ENCODE results near the gene SH3D19.
"Not testable (repeated sequence)": the region's sequence is repeated elsewhere in the genome, so short reads cannot be mapped to it uniquely, and the experiment has no call there.

SH3D19 gene

GRCh38 chr4:151236036-151236435 is 89.4 kb downstream of the SH3D19 start:
- no CpG with 5 or more reads among the region's 27 CpGs for WGBS (ENCODE audit: extremely low coverage, insufficient coverage, insufficient read length)
- no peak overlapping the region for H4K8ac ChIP-seq (ENCODE audit: low read depth, low read length)

DNA sequence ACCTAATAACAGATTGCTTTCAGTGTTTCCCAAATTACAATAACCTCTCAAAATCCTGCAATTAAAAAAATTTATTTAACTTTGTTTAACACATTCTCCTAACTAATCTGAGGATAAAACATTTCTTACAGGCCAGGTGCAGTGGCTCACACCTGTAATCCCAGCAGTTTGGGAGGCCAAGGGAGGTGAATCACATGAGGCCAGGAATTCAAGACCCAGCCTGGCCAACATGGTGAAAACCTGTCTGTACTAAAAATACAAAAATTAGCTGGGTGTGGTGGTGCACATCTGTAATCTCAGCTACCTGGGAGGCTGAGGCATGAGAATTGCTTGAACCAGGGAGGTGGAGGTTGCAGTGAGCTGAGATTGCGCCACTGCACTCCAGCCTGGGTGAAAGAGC is 90.0 kb downstream of the SH3D19 start:
- not testable (repeated sequence) for H4K91ac ChIP-seq (ENCODE audit: low read depth, low read length); H3K9ac ChIP-seq (ENCODE audit: low read length); H2AK5ac ChIP-seq (ENCODE audit: low read length); H3K23ac ChIP-seq (ENCODE audit: low read length); H2BK12ac ChIP-seq (ENCODE audit: low read length); H3K4ac ChIP-seq (ENCODE audit: low read depth, low read length); H3K4me2 ChIP-seq (ENCODE audit: low read length); H3K79me1 ChIP-seq (ENCODE audit: low read length); H3K9me3 ChIP-seq (ENCODE audit: insufficient read depth, low read depth, low read length); H2AFZ ChIP-seq (ENCODE audit: insufficient read depth, low read length, poor library complexity); H3K27ac ChIP-seq (ENCODE audit: low read depth, low read length); H3K4me3 ChIP-seq (ENCODE audit: low read depth, low read length); H3K14ac ChIP-seq (ENCODE audit: low read length); H2BK120ac ChIP-seq (ENCODE audit: insufficient read depth, low read length, poor library complexity); H3K18ac ChIP-seq (ENCODE audit: low read length); H2BK5ac ChIP-seq (ENCODE audit: low read depth, low read length, poor library complexity); H4K8ac ChIP-seq (ENCODE audit: low read depth, low read length); H3K4me1 ChIP-seq (ENCODE audit: control insufficient read depth in 1 of 2, insufficient read depth in 2 of 2, low read length in 2 of 2); H3K27me3 ChIP-seq (ENCODE audit: insufficient read depth, low read length); H4K12ac ChIP-seq (ENCODE audit: low read depth, low read length); H3K36me3 ChIP-seq (ENCODE audit: control insufficient read depth in 1 of 2, insufficient read depth in 2 of 2, low read length in 2 of 2); H3K79me2 ChIP-seq (ENCODE audit: control insufficient read depth, insufficient read depth, low read length, poor library complexity)
- no CpG with 5 or more reads among the region's 1 CpG for WGBS (ENCODE audit: extremely low coverage, insufficient coverage, insufficient read length)
- DNase-seq = peak; percentile 70 to 77

More at GRCh38 chr4:151236036-151236435, 89.4 kb downstream of the SH3D19 start:
- no peak overlapping the region for H3K4ac ChIP-seq (ENCODE audit: low read depth, low read length)
- no peak overlapping the region for H2AK5ac ChIP-seq (ENCODE audit: low read length)
- peaks cover 0 to 3% of the 10 kb centered on the region in 2 experiments for H3K4me1 ChIP-seq (ENCODE audit: control insufficient read depth in 1 of 2, insufficient read depth in 2 of 2, low read length in 2 of 2)
- H3K23ac ChIP-seq (ENCODE audit: low read length) = no peak overlapping the region
- no peak overlapping the region for H3K27ac ChIP-seq (ENCODE audit: low read depth, low read length)
- no peaks in the 10 kb centered on the region for H3K9me3 ChIP-seq (ENCODE audit: insufficient read depth, low read depth, low read length)
- no peak overlapping the region for H2BK12ac ChIP-seq (ENCODE audit: low read length)
- DNase-seq = no peak
- H2BK120ac ChIP-seq (ENCODE audit: insufficient read depth, low read length, poor library complexity) = no peak overlapping the region
- H3K14ac ChIP-seq (ENCODE audit: low read length) = no peak overlapping the region
- H3K27me3 ChIP-seq (ENCODE audit: insufficient read depth, low read length) = no peaks in the 10 kb centered on the region
- H2AFZ ChIP-seq (ENCODE audit: insufficient read depth, low read length, poor library complexity) = no peak overlapping the region
- peaks cover 2% of the 10 kb centered on the region for H3K79me1 ChIP-seq (ENCODE audit: low read length)
- no peak overlapping the region for H3K9ac ChIP-seq (ENCODE audit: low read length)
- no peak overlapping the region for H3K18ac ChIP-seq (ENCODE audit: low read length)
- H4K12ac ChIP-seq (ENCODE audit: low read depth, low read length) = no peak overlapping the region
- H3K4me2 ChIP-seq (ENCODE audit: low read length) = no peak overlapping the region
- no peak overlapping the region for H2BK5ac ChIP-seq (ENCODE audit: low read depth, low read length, poor library complexity)
- H4K91ac ChIP-seq (ENCODE audit: low read depth, low read length) = no peak overlapping the region
- no peaks in the 10 kb centered on the region for H3K36me3 ChIP-seq (ENCODE audit: control insufficient read depth in 1 of 2, insufficient read depth in 2 of 2, low read length in 2 of 2)
- no peaks in the 10 kb centered on the region for H3K79me2 ChIP-seq (ENCODE audit: control insufficient read depth, insufficient read depth, low read length, poor library complexity)
- H3K4me3 ChIP-seq (ENCODE audit: low read depth, low read length) = no peak overlapping the region

DNA sequence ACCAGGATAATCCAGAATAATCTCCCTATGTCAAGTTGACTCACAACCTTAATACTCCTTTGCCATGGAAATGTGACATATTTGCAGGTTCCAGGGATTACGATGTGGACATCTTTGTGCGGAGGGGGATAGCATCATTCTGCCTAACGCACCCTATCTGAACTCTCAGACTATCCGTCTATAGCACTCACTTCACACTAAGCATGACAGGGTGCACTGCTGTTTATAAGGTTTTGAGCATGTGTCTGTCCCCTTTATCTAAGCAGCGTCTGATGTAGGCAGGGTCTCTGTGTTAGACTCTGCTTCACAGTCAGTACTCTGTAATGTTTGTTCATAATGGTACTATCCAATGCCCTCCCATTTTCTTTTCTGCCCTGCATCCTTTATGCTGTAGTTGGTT is 91.8 kb downstream of the SH3D19 start:
- WGBS (ENCODE audit: extremely low coverage, insufficient coverage, insufficient read length) = no CpG with 5 or more reads among the region's 5 CpGs
- DNase-seq = no peak
- H3K9me3 ChIP-seq (ENCODE audit: insufficient read depth, low read depth, low read length) = no peaks in the 10 kb centered on the region

DNA sequence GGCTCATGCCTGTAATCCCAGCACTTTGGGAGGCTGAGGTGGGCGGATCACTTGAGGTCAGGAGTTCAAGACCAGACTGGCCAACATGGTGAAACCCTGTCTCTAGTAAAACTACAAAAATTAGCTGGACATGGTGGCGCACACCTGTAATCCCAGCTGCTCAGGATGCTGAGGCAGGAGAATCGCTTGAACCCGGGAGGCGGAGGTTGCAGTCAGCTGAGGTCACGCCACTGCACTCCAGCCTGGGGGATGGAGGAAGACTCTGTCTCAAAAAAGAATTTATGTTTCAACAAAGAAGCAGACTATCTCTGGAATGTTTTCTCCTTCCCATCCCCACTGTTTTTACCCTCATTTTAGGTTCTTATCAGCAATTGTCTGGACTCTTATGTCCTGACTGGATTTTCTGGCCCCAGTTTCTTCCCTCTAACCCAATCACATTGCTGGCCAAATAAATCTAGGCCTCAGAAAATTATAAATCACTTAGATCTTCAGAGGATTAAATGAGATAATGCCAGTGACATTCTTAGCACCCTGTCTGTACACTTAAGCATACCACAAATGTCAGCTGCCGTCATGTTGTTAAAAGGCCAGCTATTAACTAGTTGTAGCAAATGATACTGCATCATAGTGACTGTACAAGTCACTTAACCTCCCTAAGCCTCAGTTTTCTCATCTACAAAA is 93.3 kb downstream of the SH3D19 start:
- Histone ChIP-seq H3K9ac (ENCODE audit: low read length) (no peak overlapping the region), H2BK120ac (ENCODE audit: insufficient read depth, low read length, poor library complexity) (no peak overlapping the region), H3K4me3 (ENCODE audit: low read depth, low read length) (no peak overlapping the region), H4K91ac (ENCODE audit: low read depth, low read length) (no peak overlapping the region), H3K14ac (ENCODE audit: low read length) (no peak overlapping the region), H3K4me1 (ENCODE audit: control insufficient read depth in 1 of 2, insufficient read depth in 2 of 2, low read length in 2 of 2) (peaks cover 0 to 5% of the 10 kb centered on the region in 2 experiments), H3K18ac (ENCODE audit: low read length) (no peak overlapping the region), H3K27me3 (ENCODE audit: insufficient read depth, low read length) (no peaks in the 10 kb centered on the region), H2BK5ac (ENCODE audit: low read depth, low read length, poor library complexity) (no peak overlapping the region), H3K23ac (ENCODE audit: low read length) (no peak overlapping the region), H2AFZ (ENCODE audit: insufficient read depth, low read length, poor library complexity) (no peak overlapping the region), H3K79me2 (ENCODE audit: control insufficient read depth, insufficient read depth, low read length, poor library complexity) (no peaks in the 10 kb centered on the region), H2BK12ac (ENCODE audit: low read length) (no peak overlapping the region), H3K27ac (ENCODE audit: low read depth, low read length) (no peak overlapping the region), H3K36me3 (ENCODE audit: control insufficient read depth in 1 of 2, insufficient read depth in 2 of 2, low read length in 2 of 2) (no peaks in the 10 kb centered on the region), H4K12ac (ENCODE audit: low read depth, low read length) (no peak overlapping the region), H4K8ac (ENCODE audit: low read depth, low read length) (no peak overlapping the region), H3K9me3 (ENCODE audit: insufficient read depth, low read depth, low read length) (no peaks in the 10 kb centered on the region), H2AK5ac (ENCODE audit: low read length) (no peak overlapping the region), H3K4me2 (ENCODE audit: low read length) (no peak overlapping the region), H3K4ac (ENCODE audit: low read depth, low read length) (no peak overlapping the region), H3K79me1 (ENCODE audit: low read length) (peaks cover 2% of the 10 kb centered on the region)
- peak; percentile 74 to 93 for DNase-seq
- no CpG with 5 or more reads among the region's 7 CpGs for WGBS (ENCODE audit: extremely low coverage, insufficient coverage, insufficient read length)

More for the DNA sequence above, 91.8 kb downstream of the SH3D19 start:
- H2BK5ac ChIP-seq (ENCODE audit: low read depth, low read length, poor library complexity) = no peak overlapping the region
- no peak overlapping the region for H3K27ac ChIP-seq (ENCODE audit: low read depth, low read length)
- H2BK120ac ChIP-seq (ENCODE audit: insufficient read depth, low read length, poor library complexity) = no peak overlapping the region
- H3K18ac ChIP-seq (ENCODE audit: low read length) = no peak overlapping the region
- no peak overlapping the region for H3K4me2 ChIP-seq (ENCODE audit: low read length)
- H4K8ac ChIP-seq (ENCODE audit: low read depth, low read length) = no peak overlapping the region
- peaks cover 2% of the 10 kb centered on the region for H3K79me1 ChIP-seq (ENCODE audit: low read length)
- no peaks in the 10 kb centered on the region for H3K36me3 ChIP-seq (ENCODE audit: control insufficient read depth in 1 of 2, insufficient read depth in 2 of 2, low read length in 2 of 2)
- no peak overlapping the region for H2AFZ ChIP-seq (ENCODE audit: insufficient read depth, low read length, poor library complexity)
- no peak overlapping the region for H3K14ac ChIP-seq (ENCODE audit: low read length)
- no peak overlapping the region for H4K12ac ChIP-seq (ENCODE audit: low read depth, low read length)
- no peak overlapping the region for H3K23ac ChIP-seq (ENCODE audit: low read length)
- H2BK12ac ChIP-seq (ENCODE audit: low read length) = no peak overlapping the region
- H2AK5ac ChIP-seq (ENCODE audit: low read length) = no peak overlapping the region
- peaks cover 0 to 3% of the 10 kb centered on the region in 2 experiments for H3K4me1 ChIP-seq (ENCODE audit: control insufficient read depth in 1 of 2, insufficient read depth in 2 of 2, low read length in 2 of 2)
- no peak overlapping the region for H3K4ac ChIP-seq (ENCODE audit: low read depth, low read length)
- H3K27me3 ChIP-seq (ENCODE audit: insufficient read depth, low read length) = no peaks in the 10 kb centered on the region
- no peak overlapping the region for H3K9ac ChIP-seq (ENCODE audit: low read length)
- H4K91ac ChIP-seq (ENCODE audit: low read depth, low read length) = no peak overlapping the region
- H3K79me2 ChIP-seq (ENCODE audit: control insufficient read depth, insufficient read depth, low read length, poor library complexity) = no peaks in the 10 kb centered on the region
- H3K4me3 ChIP-seq (ENCODE audit: low read depth, low read length) = no peak overlapping the region

Data from trophoblast cell (in vitro differentiated cells and primary cell).